GM12892 (cell line): Measurements from ENCODE around the gene ABHD12.

Experiments
- POLR2A ChIP-seq: IDR thresholded peaks from 2 replicates; pipeline ENCODE4 v1.6.1; 2011; ENCODE audit warnings: low read depth, low read length, control low read depth
- POLR2AphosphoS5 ChIP-seq: IDR thresholded peaks from 2 replicates; pipeline ENCODE4 v1.6.1; 2011; ENCODE audit warnings: low read depth, low read length, control low read depth
- TAF1 ChIP-seq: IDR thresholded peaks from 2 replicates; pipeline ENCODE4 v1.6.1; 2011; ENCODE audit warnings: low read depth, mild to moderate bottlenecking, control low read depth, low read length, borderline replicate concordance

DNA sequence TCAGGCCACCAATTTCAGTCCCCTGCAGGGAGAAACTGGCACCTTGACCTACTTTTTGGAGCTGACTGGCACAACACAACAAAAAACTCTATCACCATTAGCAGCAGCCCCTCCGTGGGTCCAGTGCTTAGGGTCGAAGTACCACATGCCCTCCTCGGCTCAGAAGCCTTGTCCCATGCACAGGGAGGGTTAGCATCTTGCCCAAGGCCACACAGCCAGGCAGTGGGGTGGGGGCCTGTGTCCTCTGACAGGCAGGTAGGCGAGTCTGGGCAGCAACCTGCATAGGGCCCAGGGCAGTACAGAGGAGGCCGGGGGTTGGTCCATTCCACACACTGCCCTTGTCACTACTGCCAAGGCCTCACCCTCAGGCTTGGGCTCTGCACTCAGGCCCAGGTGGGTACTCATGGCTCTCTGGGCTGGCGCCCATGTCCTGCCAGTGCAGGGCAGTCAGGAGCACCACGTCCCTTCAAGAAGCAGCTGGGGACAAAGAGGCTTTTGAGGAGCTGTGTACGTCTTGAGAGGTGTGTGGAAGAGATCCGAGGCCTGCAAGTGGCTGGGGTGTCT, 89.2 kb downstream of the ABHD12 start:
- no peak for TF ChIP-seq POLR2AphosphoS5
- TF ChIP-seq POLR2A = no peak
- TF ChIP-seq TAF1 = no peak
